GM18867 (cell line): ENCODE data around the gene RASA3.
"Not testable (repeated sequence)": the region's sequence is repeated elsewhere in the genome, so short reads cannot be mapped to it uniquely, and the experiment has no call there.

Experiments used
- ATAC-seq: cut with Tn5 transposase; IDR thresholded peaks from one replicate; pipeline ENCODE4 v1.9.1; 2021; ENCODE audit warnings: mild to moderate bottlenecking, moderate library complexity; ENCODE audit not compliant: unreplicated experiment

RASA3 gene, protein sequence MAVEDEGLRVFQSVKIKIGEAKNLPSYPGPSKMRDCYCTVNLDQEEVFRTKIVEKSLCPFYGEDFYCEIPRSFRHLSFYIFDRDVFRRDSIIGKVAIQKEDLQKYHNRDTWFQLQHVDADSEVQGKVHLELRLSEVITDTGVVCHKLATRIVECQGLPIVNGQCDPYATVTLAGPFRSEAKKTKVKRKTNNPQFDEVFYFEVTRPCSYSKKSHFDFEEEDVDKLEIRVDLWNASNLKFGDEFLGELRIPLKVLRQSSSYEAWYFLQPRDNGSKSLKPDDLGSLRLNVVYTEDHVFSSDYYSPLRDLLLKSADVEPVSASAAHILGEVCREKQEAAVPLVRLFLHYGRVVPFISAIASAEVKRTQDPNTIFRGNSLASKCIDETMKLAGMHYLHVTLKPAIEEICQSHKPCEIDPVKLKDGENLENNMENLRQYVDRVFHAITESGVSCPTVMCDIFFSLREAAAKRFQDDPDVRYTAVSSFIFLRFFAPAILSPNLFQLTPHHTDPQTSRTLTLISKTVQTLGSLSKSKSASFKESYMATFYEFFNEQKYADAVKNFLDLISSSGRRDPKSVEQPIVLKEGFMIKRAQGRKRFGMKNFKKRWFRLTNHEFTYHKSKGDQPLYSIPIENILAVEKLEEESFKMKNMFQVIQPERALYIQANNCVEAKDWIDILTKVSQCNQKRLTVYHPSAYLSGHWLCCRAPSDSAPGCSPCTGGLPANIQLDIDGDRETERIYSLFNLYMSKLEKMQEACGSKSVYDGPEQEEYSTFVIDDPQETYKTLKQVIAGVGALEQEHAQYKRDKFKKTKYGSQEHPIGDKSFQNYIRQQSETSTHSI

DNA sequence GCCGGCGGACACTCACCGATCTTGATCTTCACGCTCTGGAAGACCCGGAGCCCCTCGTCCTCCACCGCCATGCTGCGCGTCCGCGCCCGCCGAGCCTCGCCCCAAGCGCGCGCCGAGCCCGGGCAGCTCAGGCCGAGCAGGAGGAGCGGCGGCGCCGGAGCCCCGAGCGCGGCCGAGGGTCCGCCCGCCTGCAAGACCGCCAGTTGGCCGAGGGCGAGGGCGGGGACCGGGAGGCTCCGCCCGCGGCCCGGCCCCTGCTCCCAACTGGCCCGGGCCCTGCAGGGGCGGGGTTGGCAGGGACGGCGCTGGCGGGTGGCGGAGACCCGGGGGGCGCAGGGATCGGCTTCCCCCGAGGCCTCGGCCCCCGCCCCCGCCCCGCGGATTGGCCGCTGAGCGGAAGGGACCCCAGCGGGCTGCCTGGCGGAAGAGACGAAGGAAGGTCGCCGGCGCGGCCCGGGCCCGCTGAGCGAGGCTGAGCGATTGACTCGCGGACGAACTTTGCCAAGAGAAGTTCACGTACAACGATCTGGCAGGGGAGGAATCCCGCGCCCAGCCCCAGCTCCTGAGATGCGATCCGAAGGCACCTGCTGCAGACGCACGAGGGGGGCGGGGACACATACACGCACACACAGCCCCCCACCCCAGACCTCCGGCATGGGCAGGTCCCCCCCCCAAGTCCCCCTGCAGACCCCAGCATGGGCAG lies at the start of gene RASA3:
Gene RASA3 (minus strand): TSS at position 205 of the 703 bp plus-strand sequence. CDS start 134 bp downstream, at position 71.
- peak; percentile 66 for ATAC-seq

DNA sequence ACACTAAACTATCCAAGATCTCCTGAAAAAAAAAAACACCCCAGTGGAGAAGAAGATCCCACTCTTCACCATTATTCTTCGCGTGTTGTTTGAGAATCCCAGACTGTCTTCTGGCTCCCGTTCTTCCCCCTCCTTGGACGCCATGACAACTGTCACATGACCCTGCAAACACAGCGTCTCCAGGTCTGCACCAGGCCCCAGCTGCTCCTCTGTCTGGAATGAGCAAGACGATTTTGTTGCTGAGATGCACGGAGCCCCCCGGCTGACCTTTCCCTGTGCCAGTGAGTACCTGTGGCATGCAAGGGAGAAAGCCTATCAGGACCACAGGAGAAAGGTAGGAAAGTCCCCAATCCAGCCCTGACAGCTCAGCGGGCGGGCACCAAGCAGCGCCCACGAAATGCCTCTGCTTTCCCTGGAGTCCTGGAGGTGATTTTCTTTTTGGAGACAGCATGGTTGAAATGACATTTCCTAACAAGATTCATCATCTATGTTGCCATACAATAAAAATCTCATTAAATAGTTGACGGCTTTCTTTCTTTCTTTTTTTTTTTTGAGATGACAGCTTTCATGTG lies 46.8 kb upstream of the RASA3 start, which contains the start of gene CFAP97D2:
Gene CFAP97D2 (plus strand): TSS at position 171 of the 572 bp plus-strand sequence. CDS start 74 bp downstream, at position 245.
- ATAC-seq, result no peak

DNA sequence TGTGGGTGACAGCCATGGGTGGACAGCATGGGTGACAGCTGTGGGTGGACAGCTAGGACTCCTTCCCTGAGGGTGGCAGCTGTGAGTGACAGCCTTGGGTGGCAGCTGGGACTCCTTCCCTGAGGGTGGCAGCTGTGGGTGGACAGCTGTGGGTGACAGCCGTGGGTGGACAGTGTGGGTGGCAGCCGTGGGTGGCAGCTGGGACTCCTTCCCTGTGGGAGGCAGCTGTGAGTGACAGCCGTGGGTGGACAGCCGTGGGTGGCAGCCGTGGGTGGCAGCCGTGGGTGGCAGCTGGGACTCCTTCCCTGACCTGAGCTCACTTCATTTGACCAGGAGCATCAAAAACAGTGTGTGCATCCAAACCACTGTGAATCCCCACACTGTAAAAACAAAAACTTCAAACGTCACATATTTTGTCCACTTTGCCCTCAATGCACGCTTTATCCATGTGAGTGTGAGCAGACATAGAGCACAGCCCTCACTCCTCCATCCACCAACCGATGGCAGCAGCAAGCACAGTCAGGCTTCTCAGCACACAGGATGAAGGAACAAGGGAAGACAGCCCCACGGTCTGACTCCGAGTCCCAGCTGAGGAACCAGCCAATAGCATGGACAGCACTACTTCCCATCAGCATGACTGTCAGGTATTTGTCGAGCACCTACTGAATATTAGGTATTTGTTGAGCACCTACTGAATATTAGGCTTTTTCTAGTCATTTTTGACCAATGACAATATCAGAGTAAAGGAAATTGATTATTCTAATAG lies 45.0 kb upstream of the RASA3 start:
- no peak for ATAC-seq

DNA sequence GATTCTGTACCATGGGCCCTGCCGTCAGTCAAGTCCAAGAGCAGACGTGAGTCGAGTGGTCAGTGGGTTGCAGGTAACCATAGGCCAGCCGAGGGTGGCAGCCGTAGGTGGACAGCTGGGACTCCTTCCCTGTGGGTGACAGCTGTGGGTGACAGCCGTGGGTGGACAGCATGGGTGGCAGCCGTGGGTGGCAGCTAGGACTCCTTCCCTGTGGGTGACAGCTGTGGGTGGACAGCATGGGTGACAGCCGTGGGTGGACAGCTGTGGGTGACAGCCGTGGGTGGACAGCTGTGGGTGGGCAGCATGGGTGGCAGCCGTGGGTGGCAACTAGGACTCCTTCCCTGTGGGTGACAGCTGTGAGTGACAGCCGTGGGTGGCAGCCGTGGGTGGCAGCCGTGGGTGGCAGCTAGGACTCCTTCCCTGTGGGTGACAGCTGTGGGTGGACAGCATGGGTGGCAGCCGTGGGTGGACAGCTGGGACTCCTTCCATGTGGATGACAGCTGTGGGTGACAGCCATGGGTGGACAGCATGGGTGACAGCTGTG lies 44.0 kb upstream of the RASA3 start:
- not testable (repeated sequence) for ATAC-seq

DNA sequence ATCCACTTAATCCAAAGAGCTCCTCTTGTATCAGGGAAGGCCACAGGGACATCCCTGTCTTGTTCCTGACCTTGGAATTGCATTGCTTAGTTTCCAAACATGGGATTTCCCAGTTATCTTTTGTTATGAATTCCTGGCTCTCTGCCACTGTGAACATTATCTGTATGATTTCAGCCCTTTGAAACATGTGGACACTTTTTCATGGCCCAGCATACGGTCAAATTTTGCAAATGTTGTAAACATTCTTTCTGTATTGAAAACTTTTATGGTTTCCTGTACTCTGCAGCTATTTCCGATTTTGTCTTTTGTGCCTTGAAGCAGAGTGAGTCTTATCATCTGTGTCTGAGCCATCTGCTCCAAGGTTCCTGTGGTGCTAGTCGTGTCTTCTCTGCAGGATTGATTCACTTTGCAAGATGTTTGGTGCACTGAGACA lies 42.1 kb upstream of the RASA3 start:
- no peak for ATAC-seq

DNA sequence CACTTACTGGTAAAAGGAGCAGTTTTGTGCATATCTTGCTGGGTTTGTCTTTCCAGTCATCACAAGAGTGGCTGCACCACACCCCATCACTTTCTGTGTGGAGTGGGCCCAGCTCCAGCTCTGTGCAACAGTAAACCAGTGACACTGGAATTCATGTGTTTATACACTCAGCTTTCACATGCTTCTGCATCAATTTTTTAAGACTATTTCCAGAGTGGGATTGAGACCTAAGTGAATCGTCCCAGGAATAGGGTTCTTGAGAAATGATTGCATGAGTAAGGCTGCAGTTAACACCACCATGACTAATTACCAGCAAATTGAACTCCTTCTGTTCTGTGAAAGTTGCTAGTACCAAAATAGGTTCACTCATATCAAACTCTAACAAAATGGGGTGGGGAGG lies 41.3 kb upstream of the RASA3 start:
- ATAC-seq, result no peak

DNA sequence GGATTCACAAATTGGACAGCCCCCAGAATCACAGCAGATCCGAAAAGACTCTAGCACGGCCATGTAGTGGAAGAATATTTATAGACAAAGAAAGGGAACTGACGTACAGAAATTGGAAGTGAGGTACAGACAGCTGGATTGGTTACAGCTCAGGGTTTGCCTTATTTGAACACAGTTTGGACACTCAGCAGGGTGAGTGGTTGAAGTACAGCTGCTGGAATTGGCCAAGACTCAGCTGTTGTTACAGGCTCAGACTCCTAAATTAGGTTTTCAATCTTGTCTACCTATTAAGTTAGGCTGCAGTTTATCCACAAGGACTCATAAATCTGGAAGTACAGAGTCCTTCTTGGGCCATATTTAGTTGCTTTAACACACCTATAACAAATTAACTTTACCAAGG lies 40.8 kb upstream of the RASA3 start:
- ATAC-seq, result no peak

DNA sequence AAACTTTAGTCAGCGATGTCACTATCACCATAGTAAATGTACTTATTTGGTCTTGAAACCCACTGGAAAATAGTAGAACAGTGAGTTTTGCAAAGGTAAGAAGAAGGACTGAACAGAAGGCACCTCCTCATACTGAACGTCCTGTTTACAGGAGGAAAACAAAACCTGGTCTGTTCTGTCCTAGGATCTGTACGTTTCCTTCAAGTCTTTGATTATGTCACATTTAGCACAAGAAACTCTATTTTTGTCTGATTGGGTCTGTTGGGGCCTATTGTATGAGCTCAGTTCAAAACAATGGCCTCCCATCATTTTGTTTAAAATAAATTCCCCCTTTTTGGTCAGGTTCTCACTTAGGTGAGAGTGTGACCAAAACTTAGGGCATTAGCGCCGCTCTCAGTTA lies 35.5 kb upstream of the RASA3 start:
- ATAC-seq, result no peak

DNA sequence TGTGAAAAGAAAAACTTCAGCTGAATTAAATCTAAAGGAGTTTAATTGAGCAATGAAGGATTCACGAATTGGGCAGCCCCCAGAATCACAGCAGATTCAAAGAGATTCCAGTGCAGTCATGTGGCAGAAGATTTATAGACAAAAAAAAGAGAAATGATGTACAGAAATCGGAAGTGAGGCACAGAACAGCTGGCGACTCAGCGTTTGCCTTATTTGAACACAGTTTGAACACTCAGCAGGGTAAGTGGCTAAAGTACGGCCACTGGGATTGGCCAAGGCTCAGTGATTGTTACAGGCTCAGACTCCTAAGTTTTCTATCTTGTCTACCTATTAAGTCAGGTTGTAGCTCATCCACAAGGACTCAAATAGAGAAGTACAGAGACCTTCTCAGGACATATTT lies 35.0 kb upstream of the RASA3 start:
- ATAC-seq, result no peak

DNA sequence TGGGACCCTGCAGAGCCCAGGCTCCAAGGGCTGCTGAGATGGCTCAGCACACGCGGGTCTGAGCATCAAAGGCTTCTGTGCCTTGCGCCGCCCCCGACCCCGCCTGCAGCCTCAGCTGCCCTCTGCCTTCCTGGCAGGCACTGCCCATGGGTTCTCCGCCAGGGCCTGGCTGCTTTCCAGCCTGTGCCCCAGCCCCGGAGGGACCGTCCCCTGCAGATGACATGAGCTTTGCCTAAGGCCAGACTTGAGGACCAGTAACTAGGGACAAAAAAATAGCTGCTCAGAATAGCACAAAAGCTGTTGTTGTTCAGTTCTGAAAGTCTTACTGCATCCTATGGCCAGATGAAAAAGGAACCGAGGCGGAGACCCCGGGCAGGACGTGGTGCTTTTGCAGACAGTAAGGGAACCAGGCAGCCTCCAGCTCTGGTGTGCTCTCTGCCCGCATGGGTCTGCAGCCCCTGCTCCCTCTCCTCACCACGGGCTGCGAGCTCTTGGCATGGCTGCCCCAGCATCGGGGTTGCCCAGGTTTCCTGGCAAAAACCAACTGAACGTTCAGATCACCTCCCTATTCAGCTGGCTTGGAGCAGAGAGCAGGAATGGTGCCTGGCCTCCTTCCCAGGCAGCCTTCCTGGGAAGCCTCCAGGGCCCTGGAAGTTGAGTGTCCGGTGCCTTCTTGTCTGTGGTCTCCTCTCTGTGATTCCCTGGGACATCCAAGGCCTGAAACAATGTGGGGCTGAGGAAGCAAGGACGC lies 34.1 kb upstream of the RASA3 start:
- ATAC-seq, result no peak

DNA sequence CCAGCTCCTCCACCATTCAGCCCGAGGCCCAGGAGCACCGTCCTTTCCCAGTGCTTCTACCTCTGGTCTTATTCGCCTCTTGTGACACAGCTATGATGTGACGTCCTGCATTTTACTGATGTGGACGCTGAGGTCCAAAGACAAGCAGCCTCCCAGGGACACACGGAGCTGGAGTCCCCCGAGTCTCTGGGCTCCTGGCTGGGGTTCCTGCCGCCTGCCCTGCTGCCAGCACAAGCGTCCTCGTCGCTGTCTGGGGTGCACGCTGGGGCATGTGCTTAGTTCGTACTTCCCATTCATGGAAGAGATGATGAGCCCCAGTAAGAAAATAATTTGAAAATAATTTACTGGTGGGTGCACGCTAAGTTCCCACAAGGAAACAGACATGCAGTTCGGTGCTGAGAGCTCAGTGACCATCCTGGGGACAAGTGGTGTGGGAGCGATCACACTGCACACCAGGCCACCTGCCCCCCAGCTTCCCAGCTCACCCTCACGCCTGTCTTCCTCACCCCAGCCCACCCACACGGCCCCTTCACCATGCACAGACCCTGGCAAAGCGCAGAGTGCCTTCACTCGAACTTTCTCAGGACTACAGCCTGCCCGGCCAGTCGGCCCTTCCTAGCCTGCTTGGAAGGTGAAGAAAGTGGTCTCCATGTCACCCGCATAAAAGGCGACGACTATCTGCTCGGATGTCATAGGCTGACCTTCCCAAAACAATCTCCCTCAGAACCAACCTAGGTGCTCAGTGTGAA lies 32.4 kb upstream of the RASA3 start:
- ATAC-seq, result no peak

DNA sequence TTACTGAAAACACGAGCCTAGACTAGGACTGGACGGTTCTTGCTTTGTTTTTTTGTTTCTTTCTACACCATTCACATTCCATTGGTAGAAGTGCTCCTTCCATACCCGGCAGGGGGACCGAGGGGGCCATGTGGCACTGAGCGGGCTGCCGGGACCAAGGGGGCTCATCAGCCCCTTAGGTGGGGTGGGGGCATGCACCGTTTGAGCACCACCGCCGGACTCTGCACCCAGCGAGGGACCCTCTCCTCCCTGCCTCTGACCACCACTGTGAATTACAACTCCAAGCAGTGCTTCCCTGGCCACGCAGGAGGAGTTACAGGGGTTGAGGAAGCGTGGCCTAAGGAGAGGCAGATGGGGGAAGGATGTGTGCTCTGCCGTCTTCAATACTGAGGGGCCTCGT lies 31.6 kb upstream of the RASA3 start:
- ATAC-seq, result no peak

DNA sequence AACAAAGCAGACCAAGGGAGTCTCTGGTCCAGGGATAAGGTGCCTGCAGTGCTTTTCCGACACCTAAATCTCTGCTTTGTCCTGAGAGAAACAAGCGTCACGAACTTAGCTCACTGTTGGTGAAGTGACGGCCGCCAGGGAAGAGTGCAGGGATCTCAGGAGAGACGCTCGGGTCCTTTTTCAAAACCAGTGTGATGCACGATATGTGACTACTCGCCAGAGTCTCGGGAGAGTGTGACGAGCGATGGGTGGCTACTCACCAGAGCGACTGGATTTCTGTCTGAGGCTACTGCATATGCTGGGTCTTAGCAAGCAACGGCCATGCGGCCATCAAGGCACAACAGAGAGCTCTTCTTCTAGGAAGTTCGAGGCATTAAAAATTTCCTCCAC lies 30.1 kb upstream of the RASA3 start:
- ATAC-seq, result no peak

DNA sequence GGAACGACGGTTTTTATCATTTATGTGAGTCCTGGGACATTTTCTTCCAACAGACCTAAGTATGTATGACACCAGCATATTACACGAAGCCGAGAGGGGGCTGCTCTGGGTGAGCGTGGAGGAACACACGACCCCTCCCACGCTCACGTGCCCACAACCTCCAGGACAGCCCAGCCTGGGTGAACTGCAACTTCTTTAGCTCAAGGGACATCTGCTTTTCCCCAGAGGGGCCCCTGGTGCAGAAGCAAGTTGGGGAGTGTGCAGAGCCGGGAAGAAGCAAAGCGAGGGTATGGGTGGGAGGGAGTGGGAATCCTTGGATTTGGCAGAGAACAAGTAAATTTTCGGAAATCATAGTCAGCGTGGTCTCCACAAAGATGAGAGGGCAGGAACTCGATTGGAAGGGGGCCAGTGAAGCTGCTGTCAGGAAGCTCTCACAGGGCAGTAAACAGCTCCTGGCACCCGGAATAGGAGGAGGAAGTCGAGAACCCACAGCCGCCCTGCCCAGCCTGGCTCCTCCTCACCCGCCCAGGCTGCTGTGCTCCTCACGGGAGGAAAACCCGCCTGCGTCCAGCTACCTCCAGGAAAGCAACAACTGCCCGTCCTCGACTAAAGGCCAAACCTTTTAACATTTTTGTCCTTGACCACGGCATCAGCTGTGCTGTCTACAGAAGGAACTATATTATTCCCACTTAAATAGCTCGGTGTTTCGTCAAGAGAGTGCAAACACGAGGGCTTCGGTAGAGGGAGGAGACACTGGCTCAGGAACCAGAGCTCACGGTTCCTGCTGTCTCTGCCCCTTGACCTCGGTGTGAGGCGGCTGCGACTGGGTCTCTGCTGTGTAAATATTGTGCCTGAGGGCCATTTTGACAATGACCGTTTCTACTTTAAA lies 29.5 kb upstream of the RASA3 start:
- ATAC-seq, result no peak

DNA sequence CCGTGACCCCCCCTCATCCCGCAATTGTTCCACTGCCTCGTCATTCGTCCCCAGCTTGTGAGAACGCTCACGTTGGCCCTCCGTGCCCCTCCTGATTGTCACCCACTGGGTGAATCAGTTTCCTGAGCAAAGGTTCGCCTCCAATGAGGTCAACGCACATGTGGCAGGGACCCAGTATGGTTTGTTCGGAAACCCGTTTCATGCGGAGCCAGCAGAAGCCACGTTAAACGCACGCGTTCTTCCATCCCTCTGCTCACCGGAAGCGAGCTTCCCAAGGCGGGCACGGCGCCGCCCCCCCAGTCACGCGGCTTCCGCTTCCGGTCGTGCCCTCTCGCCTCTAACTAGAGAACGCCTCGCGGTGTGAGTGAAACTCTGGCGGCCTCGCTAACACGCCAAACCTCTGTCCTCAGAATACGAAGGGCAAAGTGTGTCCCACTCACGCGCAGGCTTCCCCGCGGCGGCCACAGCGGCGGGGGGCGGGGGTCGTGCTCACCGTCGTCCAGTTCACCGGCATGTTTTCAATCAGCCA lies 28.7 kb upstream of the RASA3 start:
- no peak for ATAC-seq

DNA sequence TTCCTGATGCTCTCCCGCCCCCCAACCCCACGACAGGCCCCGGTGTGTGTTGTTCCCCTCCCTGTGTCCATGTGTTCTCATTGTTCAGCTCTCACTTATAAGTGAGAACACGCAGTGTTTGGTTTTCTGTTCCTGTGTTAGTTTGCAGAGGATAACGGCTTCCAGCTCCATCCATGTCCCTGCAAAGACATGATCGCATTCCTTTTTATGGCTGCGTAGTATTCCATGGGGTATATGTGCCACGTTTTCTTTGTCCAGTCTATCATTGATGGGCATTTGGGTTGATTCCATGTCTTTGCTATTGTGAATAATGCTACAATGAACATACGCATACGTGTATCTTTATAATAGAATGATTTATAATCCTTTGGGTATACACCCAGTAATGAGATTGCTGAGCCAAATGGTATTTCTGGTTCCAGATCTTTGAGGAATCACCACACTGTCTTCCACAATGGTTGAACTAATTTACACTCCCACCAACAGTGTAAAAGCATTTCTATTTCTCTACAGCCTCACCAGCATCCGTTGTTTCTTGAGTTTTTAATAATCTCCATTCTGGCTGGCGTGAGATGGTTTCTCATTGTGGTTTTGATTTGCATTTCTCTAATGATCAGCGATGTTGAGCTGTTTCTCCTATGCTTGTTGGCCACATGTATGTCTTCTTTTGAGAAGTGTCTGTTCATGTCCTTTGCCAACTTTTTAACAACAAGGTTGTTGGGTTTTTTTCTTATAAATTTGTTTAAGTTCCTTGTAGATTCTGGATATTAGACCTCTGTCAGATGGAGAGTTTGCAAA lies 26.6 kb upstream of the RASA3 start:
- not testable (repeated sequence) for ATAC-seq
